K562 (cell line): ENCODE data around the gene CIB2. TPM values are rescaled to one million over a fixed set of nuclear protein-coding genes. Genes with fewer than 3 reads are reported as not detected.

Source experiments
- ASH1L ChIP-seq: fragments of 450-650 bp; IDR thresholded peaks from 2 replicates; pipeline ENCODE4 v1.6.1; 2018; ENCODE audit warnings: borderline replicate concordance, mild to moderate bottlenecking, low read depth; ENCODE audit not compliant: partially characterized antibody
- ELF2 ChIP-seq: fragments of 250-450 bp; sonication (Bioruptor Pico); IDR thresholded peaks from 2 replicates; pipeline ENCODE4 v1.5.0; 2021; ENCODE audit warnings: mild to moderate bottlenecking
- GABPB1 ChIP-seq: sonication (generic); formaldehyde crosslinking; IDR thresholded peaks from 2 replicates; pipeline ENCODE4 v1.8.0; 2022; ENCODE audit warnings: mild to moderate bottlenecking, missing genetic modification reagents
- HMG20B ChIP-seq: fragments of 250-450 bp; sonication (Bioruptor Pico); IDR thresholded peaks from 2 replicates; pipeline ENCODE4 v1.5.0; 2021; ENCODE audit warnings: mild to moderate bottlenecking
- HOXB6 ChIP-seq: fragments of 250-450 bp; sonication (Bioruptor Pico); IDR thresholded peaks from 2 replicates; pipeline ENCODE4 v1.5.1; 2022; ENCODE audit warnings: mild to moderate bottlenecking, borderline replicate concordance
- ILK ChIP-seq: fragments of 450-650 bp; IDR thresholded peaks from 2 replicates; pipeline ENCODE4 v1.6.1; 2016; ENCODE audit warnings: missing genetic modification characterization, low read depth, mild to moderate bottlenecking, missing compliant biosample characterization, moderate library complexity, borderline replicate concordance
- MYBL2 ChIP-seq, 2 experiments: fragments of 450-650 bp in 1 of 2; sonication (generic) in 1 of 2; formaldehyde crosslinking in 1 of 2; IDR thresholded peaks; 2 replicates each; pipeline versions ENCODE4 v1.6.1 to v1.8.1; 2017 to 2022; ENCODE audit warnings: borderline replicate concordance in 1 of 2, inconsistent platforms in 1 of 2, low read depth in 1 of 2, mild to moderate bottlenecking in 1 of 2, missing genetic modification reagents in 1 of 2, moderate library complexity in 1 of 2
- POLR2A ChIP-seq: fragments of 450-650 bp; conservative IDR thresholded peaks from 2 replicates; pipeline ENCODE4 v1.6.1; 2016
- PTRF ChIP-seq: fragments of 450-650 bp; IDR thresholded peaks from 2 replicates; pipeline ENCODE4 v1.6.1; 2016; ENCODE audit warnings: mild to moderate bottlenecking, missing genetic modification characterization, missing compliant biosample characterization
- PURB ChIP-seq: sonication (generic); formaldehyde crosslinking; IDR thresholded peaks from 2 replicates; pipeline ENCODE4 v1.9.0; 2021; ENCODE audit warnings: low read depth, mild to moderate bottlenecking, missing genetic modification reagents
- RB1 ChIP-seq: fragments of 450-650 bp; IDR thresholded peaks from 2 replicates; pipeline ENCODE4 v1.6.1; 2017; ENCODE audit warnings: low read depth, mild to moderate bottlenecking
- RFX5 ChIP-seq: IDR thresholded peaks from 2 replicates; pipeline ENCODE4 v1.6.1; 2011; ENCODE audit warnings: low read depth, mild to moderate bottlenecking, improper control_type of control experiment, low read length
- SLC30A9 ChIP-seq: fragments of 250-450 bp; sonication (Bioruptor Pico); IDR thresholded peaks from 2 replicates; pipeline ENCODE4 v1.8.0; 2022; ENCODE audit warnings: mild to moderate bottlenecking, moderate library complexity
- TCF3 ChIP-seq: sonication (generic); formaldehyde crosslinking; IDR thresholded peaks from 2 replicates; pipeline ENCODE4 v1.4.0; 2020; ENCODE audit warnings: mild to moderate bottlenecking, missing genetic modification reagents
- ZC3H4 ChIP-seq: sonication (generic); formaldehyde crosslinking; IDR thresholded peaks from 2 replicates; pipeline ENCODE4 v1.9.0; 2021; ENCODE audit warnings: missing genetic modification reagents, borderline replicate concordance
- ZNF253 ChIP-seq: fragments of 250-450 bp; sonication (Bioruptor Pico); conservative IDR thresholded peaks from 2 replicates; pipeline ENCODE4 v1.6.1; 2021; ENCODE audit warnings: mild to moderate bottlenecking
- ZNF764 ChIP-seq: fragments of 250-450 bp; sonication (Bioruptor Pico); IDR thresholded peaks from 2 replicates; pipeline ENCODE4 v1.4.0; 2020; ENCODE audit warnings: low read depth, mild to moderate bottlenecking, moderate library complexity
- polyA plus RNA-seq, 8 experiments: library from polyadenylated mRNA; depleted of rRNA in 4 of 8; stranded (reverse) in 5 of 8; unstranded in 3 of 8; fragments of >200 nt; fragmentation: Nextera tagmentation in 2 of 8; fragmentation: Illumina TruSeq in 1 of 8; extraction: Ambion mirVana in 2 of 8; extraction: Trizol in 1 of 8; gene quantifications; 2 replicates each; pipeline versions ENCODE4 v1.2.1 to v1.2.3, GENCODE V29; 2011 to 2014; ENCODE audit warnings: inconsistent platforms in 1 of 8, missing spikeins in 1 of 8
- total RNA-seq, 7 experiments: library from RNA; depleted of rRNA in 6 of 7; stranded (reverse); fragments of >200 nt in 6 of 7; fragmentation: Illumina TruSeq in 2 of 7; extraction: Trizol in 2 of 7; gene quantifications; 2 replicates each; pipeline versions ENCODE4 v1.2.1 to v1.2.3, GENCODE V29; 2011 to 2021; ENCODE audit warnings: low replicate concordance in 1 of 7
- TF ChIP-seq, protein P1 (sequence below): IDR thresholded peaks from 2 replicates; pipeline ENCODE4 v1.6.1; 2012; ENCODE audit warnings: low read depth, low read length, improper control_type of control experiment, borderline replicate concordance
- TF ChIP-seq, protein P2 (sequence below), 2 experiments: fragments of 250-450 bp in 1 of 2; fragments of 450-650 bp in 1 of 2; sonication (Bioruptor Pico) in 1 of 2; IDR thresholded peaks; 2 replicates each; pipeline versions ENCODE4 v1.6.1 to v1.8.0; 2016 to 2021; ENCODE audit warnings: mild to moderate bottlenecking in 2 of 2, moderate library complexity in 2 of 2, missing compliant biosample characterization in 1 of 2, missing genetic modification characterization in 1 of 2
- TF ChIP-seq, protein P3 (sequence below): fragments of 450-650 bp; IDR thresholded peaks from 2 replicates; pipeline ENCODE4 v1.6.1; 2017; ENCODE audit warnings: antibody characterized with exemption, mild to moderate bottlenecking
- TF ChIP-seq, protein P4 (sequence below): fragments of 250-450 bp; sonication (Bioruptor Pico); IDR thresholded peaks from 2 replicates; pipeline ENCODE4 v1.8.0; 2021; ENCODE audit warnings: borderline replicate concordance, mild to moderate bottlenecking, moderate library complexity; ENCODE audit not compliant: poor library complexity, severe bottlenecking

Gene CIB2
- total and polyA plus RNA-seq, 9 of the 15 experiments (the other 6 are each of a cell fraction or from before 2014, with no cell fraction given): 1.5 to 37.4 (median 19.4) TPM

DNA sequence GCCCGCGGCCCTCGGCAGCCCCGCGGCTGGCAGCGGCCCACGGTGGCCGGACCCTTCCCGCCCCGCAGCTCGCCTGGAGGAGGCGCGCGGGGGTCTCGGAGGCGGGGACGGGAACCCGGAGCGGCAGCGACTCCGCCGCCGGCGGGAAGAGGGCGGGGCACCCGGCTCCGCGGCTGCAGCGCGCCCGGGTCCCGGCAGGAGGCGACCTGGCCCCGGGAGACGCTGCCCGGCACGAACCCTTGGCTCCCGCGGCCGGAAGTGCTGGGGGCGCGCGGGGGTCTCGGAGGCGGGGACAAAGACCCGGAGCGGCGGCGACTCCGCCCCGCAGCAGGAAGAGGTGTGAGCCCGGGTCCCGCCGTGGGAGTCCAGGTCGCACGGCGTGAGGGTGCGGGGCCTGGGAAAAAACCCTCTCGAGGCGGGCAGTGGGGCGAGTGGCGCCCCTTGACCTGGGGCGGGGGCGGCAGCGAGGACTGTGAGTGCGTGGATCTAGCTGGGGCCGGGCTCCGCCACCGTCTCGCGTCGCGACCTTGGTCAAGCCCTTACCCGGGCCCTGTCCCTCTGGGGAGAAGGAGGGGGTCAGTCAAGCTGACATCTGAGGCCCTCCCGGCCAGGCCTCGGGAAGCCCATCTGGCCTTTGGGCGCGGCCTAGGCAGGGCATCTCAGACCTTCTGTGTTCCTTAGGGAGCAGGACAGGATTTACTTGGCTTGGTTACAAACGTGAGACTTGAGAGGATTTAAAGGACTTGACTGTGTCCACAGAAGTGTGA lies at the start of gene CIB2 (continued):
- TF ChIP-seq RFX5 (no peak), MYBL2 (IDR thresholded peaks at IDR 0.05; ENCODE audit: low read depth) (no peak), MYBL2 (CRISPR knock-in tag; IDR thresholded peaks at IDR 0.05; ENCODE audit: borderline replicate concordance) (no peak), ILK (tag) (no peak), POLR2A (peak; percentile 83), ELF2 (CRISPR knock-in tag) (peak; percentile 71; the same call in 1 of the 2 replicates), ZNF764 (CRISPR knock-in tag) (no peak), GABPB1 (CRISPR knock-in tag) (peak; percentile 86), ZC3H4 (CRISPR knock-in tag) (no peak), TCF3 (CRISPR knock-in tag) (no peak), ZNF253 (no peak), PTRF (tag) (no peak), PURB (no peak), RB1 (peak; percentile 91), HMG20B (CRISPR knock-in tag) (no peak), ASH1L (no peak), HOXB6 (no peak), SLC30A9 (CRISPR knock-in tag) (no peak)
- TF ChIP-seq, protein P1, sequence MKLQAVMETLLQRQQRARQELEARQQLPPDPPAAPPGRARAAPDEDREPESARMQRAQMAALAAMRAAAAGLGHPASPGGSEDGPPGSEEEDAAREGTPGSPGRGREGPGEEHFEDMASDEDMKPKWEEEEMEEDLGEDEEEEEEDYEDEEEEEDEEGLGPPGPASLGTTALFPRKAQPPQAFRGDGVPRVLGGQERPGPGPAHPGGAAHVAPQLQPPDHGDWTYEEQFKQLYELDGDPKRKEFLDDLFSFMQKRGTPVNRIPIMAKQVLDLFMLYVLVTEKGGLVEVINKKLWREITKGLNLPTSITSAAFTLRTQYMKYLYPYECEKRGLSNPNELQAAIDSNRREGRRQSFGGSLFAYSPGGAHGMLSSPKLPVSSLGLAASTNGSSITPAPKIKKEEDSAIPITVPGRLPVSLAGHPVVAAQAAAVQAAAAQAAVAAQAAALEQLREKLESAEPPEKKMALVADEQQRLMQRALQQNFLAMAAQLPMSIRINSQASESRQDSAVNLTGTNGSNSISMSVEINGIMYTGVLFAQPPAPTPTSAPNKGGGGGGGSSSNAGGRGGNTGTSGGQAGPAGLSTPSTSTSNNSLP: no peak
- TF ChIP-seq, protein P2, sequence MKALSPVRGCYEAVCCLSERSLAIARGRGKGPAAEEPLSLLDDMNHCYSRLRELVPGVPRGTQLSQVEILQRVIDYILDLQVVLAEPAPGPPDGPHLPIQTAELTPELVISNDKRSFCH (CRISPR knock-in tag; IDR thresholded peaks at IDR 0.05): no peak
- TF ChIP-seq, protein P2 (tag; IDR thresholded peaks at IDR 0.05): peak; percentile 72; the same call in 1 of the 2 replicates
- TF ChIP-seq, protein P3, sequence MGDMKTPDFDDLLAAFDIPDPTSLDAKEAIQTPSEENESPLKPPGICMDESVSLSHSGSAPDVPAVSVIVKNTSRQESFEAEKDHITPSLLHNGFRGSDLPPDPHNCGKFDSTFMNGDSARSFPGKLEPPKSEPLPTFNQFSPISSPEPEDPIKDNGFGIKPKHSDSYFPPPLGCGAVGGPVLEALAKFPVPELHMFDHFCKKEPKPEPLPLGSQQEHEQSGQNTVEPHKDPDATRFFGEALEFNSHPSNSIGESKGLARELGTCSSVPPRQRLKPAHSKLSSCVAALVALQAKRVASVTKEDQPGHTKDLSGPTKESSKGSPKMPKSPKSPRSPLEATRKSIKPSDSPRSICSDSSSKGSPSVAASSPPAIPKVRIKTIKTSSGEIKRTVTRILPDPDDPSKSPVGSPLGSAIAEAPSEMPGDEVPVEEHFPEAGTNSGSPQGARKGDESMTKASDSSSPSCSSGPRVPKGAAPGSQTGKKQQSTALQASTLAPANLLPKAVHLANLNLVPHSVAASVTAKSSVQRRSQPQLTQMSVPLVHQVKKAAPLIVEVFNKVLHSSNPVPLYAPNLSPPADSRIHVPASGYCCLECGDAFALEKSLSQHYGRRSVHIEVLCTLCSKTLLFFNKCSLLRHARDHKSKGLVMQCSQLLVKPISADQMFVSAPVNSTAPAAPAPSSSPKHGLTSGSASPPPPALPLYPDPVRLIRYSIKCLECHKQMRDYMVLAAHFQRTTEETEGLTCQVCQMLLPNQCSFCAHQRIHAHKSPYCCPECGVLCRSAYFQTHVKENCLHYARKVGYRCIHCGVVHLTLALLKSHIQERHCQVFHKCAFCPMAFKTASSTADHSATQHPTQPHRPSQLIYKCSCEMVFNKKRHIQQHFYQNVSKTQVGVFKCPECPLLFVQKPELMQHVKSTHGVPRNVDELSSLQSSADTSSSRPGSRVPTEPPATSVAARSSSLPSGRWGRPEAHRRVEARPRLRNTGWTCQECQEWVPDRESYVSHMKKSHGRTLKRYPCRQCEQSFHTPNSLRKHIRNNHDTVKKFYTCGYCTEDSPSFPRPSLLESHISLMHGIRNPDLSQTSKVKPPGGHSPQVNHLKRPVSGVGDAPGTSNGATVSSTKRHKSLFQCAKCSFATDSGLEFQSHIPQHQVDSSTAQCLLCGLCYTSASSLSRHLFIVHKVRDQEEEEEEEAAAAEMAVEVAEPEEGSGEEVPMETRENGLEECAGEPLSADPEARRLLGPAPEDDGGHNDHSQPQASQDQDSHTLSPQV: 0 out of 2 replicates have a peak, but pooled peaks have one; percentile 49
- TF ChIP-seq, protein P4, sequence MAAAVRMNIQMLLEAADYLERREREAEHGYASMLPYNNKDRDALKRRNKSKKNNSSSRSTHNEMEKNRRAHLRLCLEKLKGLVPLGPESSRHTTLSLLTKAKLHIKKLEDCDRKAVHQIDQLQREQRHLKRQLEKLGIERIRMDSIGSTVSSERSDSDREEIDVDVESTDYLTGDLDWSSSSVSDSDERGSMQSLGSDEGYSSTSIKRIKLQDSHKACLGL (CRISPR knock-in tag): no peak
